Neutrophil (primary cell): ENCODE measurements around the gene STK33.

Experiments used
- H3K27ac ChIP-seq: fragments of 200-600 bp; sonication (generic); 2 replicates; pipeline ENCODE4 v1.5.1; 2016; ENCODE audit warnings: mild to moderate bottlenecking, moderate library complexity
- H3K27me3 ChIP-seq: fragments of 200-600 bp; sonication (generic); 2 replicates; pipeline ENCODE4 v1.6.0; 2016; ENCODE audit warnings: mild to moderate bottlenecking
- H3K36me3 ChIP-seq: fragments of 200-600 bp; sonication (generic); 2 replicates; pipeline ENCODE4 v1.5.1; 2017
- H3K4me1 ChIP-seq, 2 experiments: fragments of 200-600 bp in 1 of 2; sonication (generic) in 1 of 2; 1 replicate in 1 of 2; 2 replicates in 1 of 2; pipeline versions ENCODE4 v1.5.1 to v1.6.1; 2013 to 2016; ENCODE audit warnings: low read depth in 1 of 2, low read length in 1 of 2, mild to moderate bottlenecking in 1 of 2, moderate library complexity in 1 of 2; ENCODE audit not compliant: control insufficient read depth in 1 of 2, insufficient read depth in 1 of 2
- H3K4me3 ChIP-seq, 2 experiments: fragments of 200-600 bp in 1 of 2; sonication (generic) in 1 of 2; 1 replicate in 1 of 2; 2 replicates in 1 of 2; pipeline ENCODE4 v1.5.1; 2013 to 2016; ENCODE audit warnings: low read depth in 1 of 2, low read length in 1 of 2, mild to moderate bottlenecking in 1 of 2, moderate library complexity in 1 of 2
- H3K9me3 ChIP-seq: fragments of 200-600 bp; sonication (generic); 2 replicates; pipeline ENCODE4 v1.5.1; 2016
- TF ChIP-seq, protein P1 (sequence below): fragments of 200-600 bp; sonication (generic); IDR thresholded peaks from 2 replicates; pipeline ENCODE4 v1.5.1; 2016; ENCODE audit warnings: antibody characterized with exemption

STK33 gene

GRCh38 chr11:8581300-8581699, 12.7 kb downstream of the STK33 start:
- no peaks in the 10 kb centered on the region for H3K4me1 ChIP-seq
- H3K4me3 ChIP-seq: no peak overlapping the region
- no peaks in the 10 kb centered on the region for H3K9me3 ChIP-seq
- H3K27ac ChIP-seq: no peak overlapping the region
- no peaks in the 10 kb centered on the region for H3K36me3 ChIP-seq
- no peaks in the 10 kb centered on the region for H3K27me3 ChIP-seq
- TF ChIP-seq, protein P1, sequence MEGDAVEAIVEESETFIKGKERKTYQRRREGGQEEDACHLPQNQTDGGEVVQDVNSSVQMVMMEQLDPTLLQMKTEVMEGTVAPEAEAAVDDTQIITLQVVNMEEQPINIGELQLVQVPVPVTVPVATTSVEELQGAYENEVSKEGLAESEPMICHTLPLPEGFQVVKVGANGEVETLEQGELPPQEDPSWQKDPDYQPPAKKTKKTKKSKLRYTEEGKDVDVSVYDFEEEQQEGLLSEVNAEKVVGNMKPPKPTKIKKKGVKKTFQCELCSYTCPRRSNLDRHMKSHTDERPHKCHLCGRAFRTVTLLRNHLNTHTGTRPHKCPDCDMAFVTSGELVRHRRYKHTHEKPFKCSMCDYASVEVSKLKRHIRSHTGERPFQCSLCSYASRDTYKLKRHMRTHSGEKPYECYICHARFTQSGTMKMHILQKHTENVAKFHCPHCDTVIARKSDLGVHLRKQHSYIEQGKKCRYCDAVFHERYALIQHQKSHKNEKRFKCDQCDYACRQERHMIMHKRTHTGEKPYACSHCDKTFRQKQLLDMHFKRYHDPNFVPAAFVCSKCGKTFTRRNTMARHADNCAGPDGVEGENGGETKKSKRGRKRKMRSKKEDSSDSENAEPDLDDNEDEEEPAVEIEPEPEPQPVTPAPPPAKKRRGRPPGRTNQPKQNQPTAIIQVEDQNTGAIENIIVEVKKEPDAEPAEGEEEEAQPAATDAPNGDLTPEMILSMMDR: no peak

DNA sequence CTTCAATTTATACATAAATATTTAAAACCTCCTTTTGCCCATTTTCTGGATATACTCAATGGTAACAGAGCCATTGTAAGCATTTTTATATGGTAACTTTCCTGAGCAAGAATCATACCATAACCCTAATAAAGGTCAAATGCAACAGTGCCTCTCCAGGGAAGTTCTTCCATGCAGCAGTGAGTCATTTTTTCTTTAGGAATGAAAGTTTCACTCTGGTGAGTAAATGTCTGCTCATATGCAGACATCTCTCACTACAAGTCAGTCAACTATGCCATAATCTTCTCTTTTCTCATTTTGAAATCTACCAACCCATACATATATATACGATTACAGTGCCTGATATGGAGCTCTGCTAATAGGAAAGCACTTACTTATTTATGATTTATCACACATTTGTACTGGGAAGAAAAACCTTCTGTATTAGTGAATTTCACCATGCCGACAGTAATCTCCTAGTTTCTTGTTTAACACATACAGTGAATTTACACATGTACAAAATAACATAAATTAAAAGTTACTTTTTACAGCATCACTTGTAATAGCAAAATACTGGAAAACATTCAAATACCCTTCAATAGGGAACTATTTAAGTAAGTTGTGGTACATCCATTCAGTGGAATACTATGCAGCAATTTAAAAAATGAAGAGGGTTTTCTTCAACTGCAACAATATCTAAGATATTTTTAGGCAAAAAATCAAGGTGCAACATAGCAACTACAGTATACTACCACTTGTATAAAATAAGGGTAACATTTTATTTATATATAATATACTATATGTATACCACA, 16.0 kb downstream of the STK33 start:
- no peaks in the 10 kb centered on the region for H3K9me3 ChIP-seq

GRCh38 chr11:8574798-8575197, 19.2 kb downstream of the STK33 start:
- Histone ChIP-seq H3K9me3 (no peaks in the 10 kb centered on the region), H3K4me1 (no peaks in the 10 kb centered on the region), H3K27ac (no peak overlapping the region), H3K36me3 (no peaks in the 10 kb centered on the region), H3K4me3 (no peak overlapping the region), H3K27me3 (no peaks in the 10 kb centered on the region)
- TF ChIP-seq, protein P1: no peak

More for the DNA sequence above, 16.0 kb downstream of the STK33 start:
- H3K27me3 ChIP-seq: no peaks in the 10 kb centered on the region
- no peaks in the 10 kb centered on the region for H3K4me1 ChIP-seq
- TF ChIP-seq, protein P1: no peak
- no peaks in the 10 kb centered on the region for H3K36me3 ChIP-seq
- no peak overlapping the region for H3K27ac ChIP-seq
- H3K4me3 ChIP-seq: no peak overlapping the region

DNA sequence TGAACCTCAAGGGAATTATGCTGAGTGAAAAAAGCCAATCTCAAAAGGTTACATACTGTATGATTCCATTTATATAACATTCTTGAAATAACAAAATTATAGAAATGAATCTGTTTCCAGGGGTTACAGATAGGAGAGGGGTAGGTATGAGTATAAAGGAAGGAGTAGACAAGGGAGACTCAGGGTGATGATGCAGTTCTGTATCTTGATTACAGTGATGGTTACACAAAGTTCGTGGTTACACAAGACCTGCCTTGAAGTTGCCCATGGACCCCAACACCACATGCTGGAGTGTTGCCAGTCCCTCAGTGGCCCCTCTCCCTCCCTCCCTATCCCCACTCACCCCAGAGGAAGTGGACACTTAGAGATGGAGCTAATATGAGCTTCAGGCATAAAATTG, 20.3 kb downstream of the STK33 start:
- TF ChIP-seq, protein P1: no peak
- no peaks in the 10 kb centered on the region for H3K27me3 ChIP-seq

GRCh38 chr11:8567602-8568198, 26.3 kb downstream of the STK33 start:
- Histone ChIP-seq H3K27ac (no peak overlapping the region), H3K9me3 (no peaks in the 10 kb centered on the region), H3K36me3 (no peaks in the 10 kb centered on the region)

More for the DNA sequence above, 20.3 kb downstream of the STK33 start:
- H3K27ac ChIP-seq: no peak overlapping the region
- no peaks in the 10 kb centered on the region for H3K9me3 ChIP-seq
- H3K36me3 ChIP-seq: no peaks in the 10 kb centered on the region
- no peak overlapping the region for H3K4me3 ChIP-seq
- no peaks in the 10 kb centered on the region for H3K4me1 ChIP-seq

More at GRCh38 chr11:8567602-8568198, 26.3 kb downstream of the STK33 start:
- no peak overlapping the region for H3K4me3 ChIP-seq
- no peaks in the 10 kb centered on the region for H3K27me3 ChIP-seq
- TF ChIP-seq, protein P1: no peak
- H3K4me1 ChIP-seq: no peaks in the 10 kb centered on the region
